Keratinocyte (primary cell): Measurements from ENCODE around the gene SMCO3. TPM values are rescaled to one million over a fixed set of nuclear protein-coding genes. Genes with fewer than 3 reads are reported as not detected.

Source experiments
- DNase-seq: peaks from one replicate; pipeline ENCODE4 v3.0.0-alpha.2; 2011; ENCODE audit warnings: low read depth, missing footprints, low spot score
- FAIRE-seq: peaks from 2 replicates; lab custom pipeline; 2011; peaks lifted over from hg19 to GRCh38; lab: Jason Lieb, UNC
- H2AFZ ChIP-seq: 2 replicates; pipeline ENCODE4 v1.6.0; 2012; ENCODE audit warnings: low read length, control low read depth, inconsistent platforms; ENCODE audit not compliant: control insufficient read depth
- H3K27ac ChIP-seq: 2 replicates; pipeline ENCODE4 v1.5.1; 2011; ENCODE audit warnings: low read length; ENCODE audit not compliant: control insufficient read depth, insufficient read depth
- H3K27me3 ChIP-seq: 3 replicates; pipeline ENCODE4 v1.6.0; 2011; ENCODE audit warnings: low read length; ENCODE audit not compliant: control insufficient read depth, insufficient read depth; ENCODE audit errors: extremely low read depth
- H3K36me3 ChIP-seq, 2 experiments: 2 replicates in 1 of 2; 3 replicates in 1 of 2; pipeline ENCODE4 v1.5.1; 2011; ENCODE audit warnings: low read length in 2 of 2, mild to moderate bottlenecking in 1 of 2; ENCODE audit not compliant: control insufficient read depth in 2 of 2, insufficient read depth in 2 of 2; ENCODE audit errors: extremely low read depth in 1 of 2
- H3K4me1 ChIP-seq: 3 replicates; pipeline ENCODE4 v1.5.1; 2011; ENCODE audit warnings: low read length; ENCODE audit not compliant: control insufficient read depth, insufficient read depth; ENCODE audit errors: extremely low read depth
- H3K4me2 ChIP-seq: 3 replicates; pipeline ENCODE4 v1.6.0; 2011; ENCODE audit warnings: low read depth, low read length; ENCODE audit not compliant: control insufficient read depth, insufficient read depth; ENCODE audit errors: extremely low read depth
- H3K4me3 ChIP-seq, 3 experiments: fragments of 200-600 bp in 1 of 3; sonication (generic) in 1 of 3; 2 replicates in 2 of 3; 3 replicates in 1 of 3; pipeline ENCODE4 v1.5.1; 2011 to 2016; ENCODE audit warnings: low read length in 3 of 3, mild to moderate bottlenecking in 3 of 3, control low read depth in 2 of 3, inconsistent platforms in 1 of 3, low read depth in 1 of 3, mixed read lengths in 1 of 3, mixed run types in 1 of 3, moderate library complexity in 1 of 3; ENCODE audit not compliant: control insufficient read depth in 2 of 3, insufficient read depth in 2 of 3; ENCODE audit errors: extremely low read depth in 1 of 3
- H3K79me2 ChIP-seq: 2 replicates; pipeline ENCODE4 v1.6.0; 2012; ENCODE audit warnings: low read length; ENCODE audit not compliant: control insufficient read depth, insufficient read depth
- H3K9ac ChIP-seq: 3 replicates; pipeline ENCODE4 v1.6.0; 2011; ENCODE audit warnings: low read length; ENCODE audit not compliant: control insufficient read depth, insufficient read depth; ENCODE audit errors: extremely low read depth
- H3K9me1 ChIP-seq: 3 replicates; pipeline ENCODE4 v1.6.0; 2011; ENCODE audit warnings: low read length; ENCODE audit not compliant: control insufficient read depth, insufficient read depth; ENCODE audit errors: extremely low read depth
- H3K9me3 ChIP-seq: 2 replicates; pipeline ENCODE4 v1.5.1; 2012; ENCODE audit warnings: low read depth, low read length; ENCODE audit not compliant: control insufficient read depth
- H4K20me1 ChIP-seq: 3 replicates; pipeline ENCODE4 v1.6.0; 2011; ENCODE audit warnings: low read length; ENCODE audit not compliant: control insufficient read depth, insufficient read depth; ENCODE audit errors: extremely low read depth
- CTCF ChIP-seq, 3 experiments: IDR thresholded peaks in 1 of 3; conservative IDR thresholded peaks in 1 of 3; optimal IDR thresholded peaks in 1 of 3; 2 replicates in 2 of 3; 3 replicates in 1 of 3; pipeline versions ENCODE3 to v1.5.1; 2011; ENCODE audit warnings: low read length in 3 of 3, mild to moderate bottlenecking in 3 of 3, moderate library complexity in 2 of 3, control low read depth in 1 of 3, inconsistent platforms in 1 of 3; ENCODE audit not compliant: insufficient read depth in 2 of 3; ENCODE audit errors: extremely low read depth in 1 of 3
- EZH2 ChIP-seq: IDR thresholded peaks from one replicate; pipeline ENCODE4 v1.6.1; 2012; ENCODE audit warnings: inconsistent platforms, mild to moderate bottlenecking, low read length, moderate library complexity
- dilution Hi-C: fragments of 300-500 bp; cut with MboI; formaldehyde crosslinking; loops from one replicate; pipeline ENCODE4 v1.7.0; 2020; ENCODE audit warnings: low sequenced_read_pairs; ENCODE audit not compliant: extremely low pct_ligation_motif_present
- polyA plus RNA-seq, 5 experiments: library from polyadenylated mRNA; depleted of rRNA in 3 of 5; stranded (reverse) in 3 of 5; stranded (forward) in 1 of 5; unstranded in 1 of 5; fragments of >200 nt; gene quantifications; 1 replicate in 1 of 5; 2 replicates in 3 of 5; 3 replicates in 1 of 5; pipeline versions ENCODE4 v1.2.1 to v1.2.3, GENCODE V29; 2011 to 2012; ENCODE audit warnings: missing spikeins in 2 of 5, low read depth in 1 of 5, low replicate concordance in 1 of 5

Gene SMCO3
- polyA plus RNA-seq, 1 donor (not counting 4 experiments of a cell fraction or from before 2014, with no cell fraction given): not detected

GRCh38 chr12:14774906-14775635, 38.9 kb downstream of the SMCO3 start:
- Histone ChIP-seq H3K9me1 (no peaks in the 10 kb centered on the region), H2AFZ (peak overlapping the region; percentile 77), H3K27me3 (no peaks in the 10 kb centered on the region), H3K4me1 (peaks cover 20% of the 10 kb centered on the region), H4K20me1 (no peaks in the 10 kb centered on the region), H3K79me2 (peaks cover 11% of the 10 kb centered on the region), H3K9me3 (no peaks in the 10 kb centered on the region), H3K36me3 (no peaks in the 10 kb centered on the region), H3K4me3 (peak overlapping the region; percentile 75 to 84 (median 80)), H3K9ac (peak overlapping the region; percentile 88), H3K27ac (peak overlapping the region; percentile 89), H3K4me2 (peak overlapping the region; percentile 79)
- dilution Hi-C loops: no loop called here
- DNase-seq (no peak), FAIRE-seq (no peak)
- TF ChIP-seq CTCF (optimal IDR thresholded peaks at IDR 0.05 in 1 of 3, IDR thresholded peaks at IDR 0.05 in 1 of 3, conservative IDR thresholded peaks at IDR 0.05 in 1 of 3; ENCODE audit: extremely low read depth in 1 of 3, insufficient read depth in 2 of 3, low read length in 3 of 3) (no peak), EZH2 (no peak)

GRCh38 chr12:14774074-14774905, 39.7 kb downstream of the SMCO3 start:
- peak; percentile 29 for FAIRE-seq
- Histone ChIP-seq H3K4me3 (peak overlapping the region; percentile 75 to 84 (median 80)), H3K79me2 (peaks cover 14% of the 10 kb centered on the region), H3K9me1 (no peaks in the 10 kb centered on the region), H3K9ac (peak overlapping the region; percentile 88), H4K20me1 (no peaks in the 10 kb centered on the region), H3K36me3 (no peaks in the 10 kb centered on the region), H3K27ac (peak overlapping the region; percentile 89), H3K4me2 (peak overlapping the region; percentile 84), H3K4me1 (peaks cover 21% of the 10 kb centered on the region), H3K27me3 (no peaks in the 10 kb centered on the region), H2AFZ (peak overlapping the region; percentile 97), H3K9me3 (no peaks in the 10 kb centered on the region)
- DNase-seq: no peak
- no peak for TF ChIP-seq EZH2
- TF ChIP-seq CTCF (optimal IDR thresholded peaks at IDR 0.05 in 1 of 3, IDR thresholded peaks at IDR 0.05 in 1 of 3, conservative IDR thresholded peaks at IDR 0.05 in 1 of 3; ENCODE audit: extremely low read depth in 1 of 3, insufficient read depth in 2 of 3, low read length in 3 of 3): peak in 1 of 3 experiments; percentile 2
- dilution Hi-C loops: no loop called here
